GM19452 (cell line): ENCODE measurements around the gene COMMD4.
"Not testable (repeated sequence)": the region's sequence is repeated elsewhere in the genome, so short reads cannot be mapped to it uniquely, and the experiment has no call there.

ENCODE experiments used
- ATAC-seq: cut with Tn5 transposase; IDR thresholded peaks from one replicate; pipeline ENCODE4 v1.9.1; 2021; ENCODE audit not compliant: unreplicated experiment

COMMD4 gene

GRCh38 chr15:75335705-75336355 is at the start of gene COMMD4:
COMMD4 (plus strand) TSS chr15:75336063; CDS start chr15:75336090, 27 bp downstream.
- ATAC-seq: no peak

- not testable (repeated sequence) for ATAC-seq
Observed at GRCh38 chr15:75293660-75294059, 42.2 kb upstream of the COMMD4 start.

GRCh38 chr15:75298541-75299310 is 37.1 kb upstream of the COMMD4 start:
- peak; percentile 55 for ATAC-seq

GRCh38 chr15:75299311-75299688 is 36.6 kb upstream of the COMMD4 start:
- ATAC-seq: peak; percentile 55

GRCh38 chr15:75300026-75300425 is 35.8 kb upstream of the COMMD4 start:
- not testable (repeated sequence) for ATAC-seq

GRCh38 chr15:75302318-75302717 is 33.5 kb upstream of the COMMD4 start:
- no peak for ATAC-seq

- not testable (repeated sequence) for ATAC-seq
Observed at GRCh38 chr15:75302753-75303152, 33.1 kb upstream of the COMMD4 start.

- ATAC-seq: no peak
Observed at GRCh38 chr15:75306188-75306587, 29.7 kb upstream of the COMMD4 start.

GRCh38 chr15:75307778-75308390 is 28.0 kb upstream of the COMMD4 start:
- no peak for ATAC-seq

GRCh38 chr15:75309711-75310110 is 26.2 kb upstream of the COMMD4 start:
- no peak for ATAC-seq

- not testable (repeated sequence) for ATAC-seq
Observed at GRCh38 chr15:75312548-75312947, 23.3 kb upstream of the COMMD4 start.

GRCh38 chr15:75313116-75313845 is 22.6 kb upstream of the COMMD4 start:
- ATAC-seq: no peak

- ATAC-seq: no peak
Observed at GRCh38 chr15:75314552-75315290, 21.1 kb upstream of the COMMD4 start.

- ATAC-seq: not testable (repeated sequence)
Observed at GRCh38 chr15:75319231-75319897, 16.5 kb upstream of the COMMD4 start.

- no peak for ATAC-seq
Observed at GRCh38 chr15:75321711-75322110, 14.2 kb upstream of the COMMD4 start.

GRCh38 chr15:75325922-75326321 is 9.9 kb upstream of the COMMD4 start:
- ATAC-seq: no peak

- ATAC-seq: no peak
Observed at GRCh38 chr15:75327005-75327404, 8.9 kb upstream of the COMMD4 start.

- no peak for ATAC-seq
Observed at GRCh38 chr15:75327491-75327890, 8.4 kb upstream of the COMMD4 start.

GRCh38 chr15:75328493-75329314 is 7.2 kb upstream of the COMMD4 start:
- ATAC-seq: no peak
